PC-3 (cell line): ENCODE measurements around the gene PCSK1N.

Source experiments
- CTCF ChIP-seq: fragments of 300-600 bp; sonication (generic); conservative IDR thresholded peaks from 2 replicates; pipeline ENCODE4 v1.5.1; 2017; ENCODE audit warnings: antibody characterized with exemption, low read depth, mild to moderate bottlenecking, low read length
- EZH2 ChIP-seq: fragments of 300-600 bp; sonication (generic); IDR thresholded peaks from one replicate; pipeline ENCODE4 v1.6.1; 2017; ENCODE audit warnings: antibody characterized with exemption, mild to moderate bottlenecking, low read length; ENCODE audit not compliant: unreplicated experiment
- EZH2phosphoT487 ChIP-seq: fragments of 300-600 bp; sonication (generic); IDR thresholded peaks from 2 replicates; pipeline ENCODE4 v1.6.1; 2018; ENCODE audit warnings: mild to moderate bottlenecking, antibody characterized with exemption, low read length, borderline replicate concordance

GRCh38 chrX:48792219-48792618, 43.2 kb downstream of the PCSK1N start:
- TF ChIP-seq EZH2 (no peak), CTCF (no peak), EZH2phosphoT487 (no peak)
